MCF 10A (cell line): ENCODE data around the gene CASTOR1. TPM values are rescaled to one million over a fixed set of nuclear protein-coding genes. Genes with fewer than 3 reads are reported as not detected.
A peak's percentile ranks its signal among the peaks of the same experiment; 100 is the strongest.

Experiments
- BruUV-seq: library from RNA; stranded (reverse); fragments of 400-500 nt; replicated peaks from 2 replicates; lab custom pipeline; 2021; lab: Mats Ljungman, UMichigan
- CTCF ChIA-PET: fragments of 300-600 bp; sonication (Branson Sonifier 250); formaldehyde crosslinking; extraction: SDS; loops from one replicate; lab custom pipeline; 2021; ENCODE audit warnings: antibody characterized with exemption, inconsistent platforms; lab: Yijun Ruan, JAX
- POLR2A ChIA-PET: fragments of 300-600, 350-650 bp; sonication (Branson Sonifier 250); formaldehyde crosslinking; extraction: SDS; loops from one replicate; lab custom pipeline; 2020; ENCODE audit warnings: antibody characterized with exemption, inconsistent platforms; lab: Yijun Ruan, JAX
- DNase-seq: peaks from one replicate; pipeline ENCODE4 v3.0.0-alpha.2; 2018; ENCODE audit not compliant: unreplicated experiment
- H3K27ac Mint-ChIP-seq: one replicate; pipeline ENCODE4 v1.8.0; 2022; ENCODE audit warnings: mild to moderate bottlenecking, low read depth, mixed read lengths; ENCODE audit not compliant: unreplicated experiment
- H3K27me3 Mint-ChIP-seq: one replicate; pipeline ENCODE4 v1.8.0; 2022; ENCODE audit warnings: mixed read lengths; ENCODE audit not compliant: insufficient read depth, unreplicated experiment
- H3K36me3 Mint-ChIP-seq: one replicate; pipeline ENCODE4 v1.8.0; 2022; ENCODE audit warnings: mild to moderate bottlenecking, moderate library complexity, mixed read lengths; ENCODE audit not compliant: insufficient read depth, unreplicated experiment
- H3K4me1 Mint-ChIP-seq: one replicate; pipeline ENCODE4 v1.8.0; 2022; ENCODE audit warnings: mixed read lengths; ENCODE audit not compliant: insufficient read depth, unreplicated experiment
- H3K4me3 Mint-ChIP-seq: one replicate; pipeline ENCODE4 v1.8.0; 2022; ENCODE audit warnings: mild to moderate bottlenecking, moderate library complexity, mixed read lengths; ENCODE audit not compliant: unreplicated experiment
- H3K9me3 Mint-ChIP-seq: one replicate; pipeline ENCODE4 v1.8.0; 2022; ENCODE audit warnings: mixed read lengths; ENCODE audit not compliant: unreplicated experiment
- intact Hi-C: fragments of 100-400 bp; cut with micrococcal nuclease; formaldehyde crosslinking; loops from 2 replicates; pipeline ENCODE4 v1.14.1; 2022
- total RNA-seq: library from RNA; stranded (reverse); gene quantifications from 2 replicates; pipeline ENCODE4 v1.2.3, GENCODE V29; 2022
- TF ChIP-seq, protein P1 (sequence below): fragments of 200-600 bp; IDR thresholded peaks from one replicate; pipeline ENCODE4 v1.8.0; 2022; ENCODE audit warnings: antibody characterized with exemption, mild to moderate bottlenecking; ENCODE audit not compliant: unreplicated experiment

CASTOR1 gene
- total RNA-seq, 1 experiment from 2014 or later: 1.2 TPM

DNA sequence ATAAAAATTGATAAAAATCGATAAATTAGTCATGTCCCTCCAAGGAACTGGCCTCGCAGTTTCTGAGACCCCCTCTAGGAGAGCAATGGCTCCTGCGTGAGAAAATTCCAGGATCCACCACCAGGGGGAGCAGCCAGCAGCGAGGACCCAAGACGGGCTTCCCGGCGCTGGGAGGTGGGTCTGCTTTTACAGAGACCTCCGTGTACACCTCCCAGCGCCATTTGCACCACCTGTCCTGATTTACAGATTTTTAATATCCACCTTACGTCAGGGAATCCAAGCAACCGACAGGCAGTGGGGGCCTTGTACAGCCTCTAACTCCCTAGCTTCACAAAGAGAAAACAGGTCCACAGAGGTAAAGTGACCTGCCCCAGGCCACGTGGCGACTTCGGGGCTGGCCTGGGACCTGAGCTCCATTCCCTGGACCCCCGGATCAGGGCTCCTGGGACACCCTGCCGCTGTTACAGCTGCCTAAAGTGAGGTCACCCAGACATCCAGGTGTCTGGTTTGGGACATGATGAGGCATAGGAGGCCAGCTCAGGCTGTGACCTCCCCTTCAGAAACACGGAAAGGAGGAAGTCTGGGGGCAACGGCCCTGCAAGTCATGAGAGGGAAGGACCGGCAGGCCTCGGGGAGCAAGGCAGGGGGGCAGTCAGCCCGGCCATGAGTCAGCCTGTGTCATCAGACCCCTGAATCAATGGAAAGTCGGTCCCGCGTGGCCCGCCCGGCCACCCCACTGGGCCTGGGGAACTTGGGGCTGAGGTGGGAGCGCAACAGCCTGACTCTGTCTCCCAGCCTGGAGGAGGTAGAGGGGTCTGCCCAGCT lies 26.2 kb downstream of the CASTOR1 start:
- Mint-ChIP-seq H3K36me3 (no peaks in the 10 kb centered on the region), H3K9me3 (no peaks in the 10 kb centered on the region), H3K27me3 (no peaks in the 10 kb centered on the region), H3K4me3 (peak overlapping the region; percentile 47), H3K27ac (no peak overlapping the region), H3K4me1 (peaks cover 6% of the 10 kb centered on the region)
- TF ChIP-seq, protein P1, sequence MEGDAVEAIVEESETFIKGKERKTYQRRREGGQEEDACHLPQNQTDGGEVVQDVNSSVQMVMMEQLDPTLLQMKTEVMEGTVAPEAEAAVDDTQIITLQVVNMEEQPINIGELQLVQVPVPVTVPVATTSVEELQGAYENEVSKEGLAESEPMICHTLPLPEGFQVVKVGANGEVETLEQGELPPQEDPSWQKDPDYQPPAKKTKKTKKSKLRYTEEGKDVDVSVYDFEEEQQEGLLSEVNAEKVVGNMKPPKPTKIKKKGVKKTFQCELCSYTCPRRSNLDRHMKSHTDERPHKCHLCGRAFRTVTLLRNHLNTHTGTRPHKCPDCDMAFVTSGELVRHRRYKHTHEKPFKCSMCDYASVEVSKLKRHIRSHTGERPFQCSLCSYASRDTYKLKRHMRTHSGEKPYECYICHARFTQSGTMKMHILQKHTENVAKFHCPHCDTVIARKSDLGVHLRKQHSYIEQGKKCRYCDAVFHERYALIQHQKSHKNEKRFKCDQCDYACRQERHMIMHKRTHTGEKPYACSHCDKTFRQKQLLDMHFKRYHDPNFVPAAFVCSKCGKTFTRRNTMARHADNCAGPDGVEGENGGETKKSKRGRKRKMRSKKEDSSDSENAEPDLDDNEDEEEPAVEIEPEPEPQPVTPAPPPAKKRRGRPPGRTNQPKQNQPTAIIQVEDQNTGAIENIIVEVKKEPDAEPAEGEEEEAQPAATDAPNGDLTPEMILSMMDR: peak; percentile 99
- intact Hi-C loops: loop anchor here (1.0 to 2.0 kb wide), 3 partner anchors 24 to 124 kb away; partner anchors contain the start of genes RNF215 and TBC1D10A
- BruUV-seq: no TSS peak
- ChIA-PET POLR2A (interaction anchor here (0.5 to 1.5 kb wide), 7 partner anchors 16 to 124 kb away, joined by 3 to 4 read pairs (median 3); partner anchors contain the start of gene RNF215), CTCF (interaction anchor here (0.6 to 3.6 kb wide), 40 partner anchors 8 to 705 kb away, joined by 3 to 34 read pairs (median 4); partner anchors contain the start of genes CASTOR1, RNF215 and TBC1D10A)
- peak; percentile 64 for DNase-seq

DNA sequence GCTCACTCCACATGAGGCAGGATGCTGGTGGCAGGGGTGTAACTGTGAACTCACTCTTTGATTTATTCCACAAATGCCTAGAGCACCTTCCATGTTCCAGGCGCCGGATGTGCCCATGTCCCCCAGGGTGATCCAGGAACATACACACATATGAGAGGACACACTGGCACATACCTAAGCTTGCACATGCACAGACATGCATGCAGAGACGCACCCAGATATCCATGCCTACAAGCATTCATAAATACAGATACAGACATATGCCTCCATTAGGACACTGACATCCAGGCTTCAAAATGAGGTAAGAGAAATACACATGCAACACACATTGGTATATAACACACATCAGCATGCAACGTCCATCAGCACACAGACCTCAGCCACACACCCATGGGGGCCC lies 27.2 kb downstream of the CASTOR1 start:
- peaks cover 6% of the 10 kb centered on the region for H3K4me1 Mint-ChIP-seq

DNA sequence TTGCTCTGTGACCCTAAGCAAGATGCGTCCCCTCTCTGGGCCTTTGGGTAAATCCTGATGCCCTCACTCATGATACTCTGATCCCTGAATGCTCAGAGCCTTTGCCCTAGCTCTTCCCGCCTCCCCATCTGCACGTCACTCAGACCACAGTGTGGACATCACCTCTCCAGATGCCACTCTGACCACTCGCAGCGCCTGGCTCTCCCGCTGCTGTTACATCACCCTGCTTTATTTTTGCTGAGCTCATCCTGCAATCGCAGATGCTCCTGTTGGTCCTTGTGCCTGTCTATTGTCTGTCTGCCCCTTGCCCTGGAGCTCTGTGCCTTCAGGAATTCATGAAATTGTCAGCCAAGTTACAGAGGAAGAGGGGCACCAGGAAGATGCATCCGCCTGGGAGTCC lies 28.2 kb downstream of the CASTOR1 start:
- Mint-ChIP-seq H3K27ac (no peak overlapping the region), H3K36me3 (no peaks in the 10 kb centered on the region), H3K4me1 (peaks cover 6% of the 10 kb centered on the region), H3K9me3 (no peaks in the 10 kb centered on the region), H3K4me3 (no peak overlapping the region), H3K27me3 (no peaks in the 10 kb centered on the region)
- intact Hi-C loops: no loop called here
- POLR2A ChIA-PET: interaction anchor here (0.9 to 1.5 kb wide), 2 partner anchors 67 to 96 kb away, joined by 3 to 4 read pairs; partner anchors contain the start of genes CCDC157 and SF3A1
- CTCF ChIA-PET: interaction anchor here (0.5 to 2.4 kb wide), 13 partner anchors 12 to 592 kb away, joined by 3 to 12 read pairs (median 4); no protein-coding TSS in a partner anchor
- TF ChIP-seq, protein P1: no peak
- peak; percentile 25 for DNase-seq
- BruUV-seq: no TSS peak

More for the DNA sequence above, 27.2 kb downstream of the CASTOR1 start:
- ChIA-PET POLR2A (interaction anchor here (1.5 kb wide), 1 partner anchor 66 kb away, joined by 4 read pairs; no protein-coding TSS in a partner anchor), CTCF (interaction anchor here (0.7 to 3.5 kb wide), 4 partner anchors 26 to 371 kb away, joined by 3 to 34 read pairs (median 8); partner anchors contain the start of gene CASTOR1)
- TF ChIP-seq, protein P1: no peak
- no peak overlapping the region for H3K27ac Mint-ChIP-seq
- no peak for DNase-seq
- no TSS peak for BruUV-seq
- intact Hi-C loops: loop anchor here (2.0 kb wide), 1 partner anchor 65 kb away; the partner anchor contains the start of gene TBC1D10A
- no peaks in the 10 kb centered on the region for H3K27me3 Mint-ChIP-seq
- H3K36me3 Mint-ChIP-seq: no peaks in the 10 kb centered on the region
- no peaks in the 10 kb centered on the region for H3K9me3 Mint-ChIP-seq
- H3K4me3 Mint-ChIP-seq: no peak overlapping the region

DNA sequence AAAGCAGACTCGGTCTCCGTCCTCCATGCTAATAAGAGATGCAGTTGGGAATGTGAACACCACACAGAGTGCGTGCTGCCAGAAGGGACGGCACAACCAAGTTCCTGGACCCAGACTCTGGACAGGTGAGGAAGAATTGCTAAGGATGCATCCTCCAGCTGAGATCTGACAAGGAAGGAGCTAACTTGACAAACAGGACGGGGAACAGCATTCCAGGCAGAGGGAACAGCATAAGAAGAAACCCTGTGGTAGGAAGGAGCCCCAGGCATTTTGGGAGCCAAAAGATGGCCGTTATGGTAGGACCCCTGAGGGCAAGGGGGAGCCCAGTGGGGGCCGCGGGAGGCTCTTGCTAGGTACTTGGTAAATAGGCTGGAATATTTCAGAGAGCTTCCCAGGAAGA lies 28.6 kb downstream of the CASTOR1 start:
- H3K4me3 Mint-ChIP-seq: no peak overlapping the region
- BruUV-seq: no TSS peak
- ChIA-PET POLR2A (interaction anchor here (0.9 to 1.5 kb wide), 2 partner anchors 67 to 96 kb away, joined by 3 to 4 read pairs; partner anchors contain the start of genes CCDC157 and SF3A1), CTCF (interaction anchor here (0.5 to 2.4 kb wide), 10 partner anchors 12 to 591 kb away, joined by 3 to 12 read pairs (median 4); no protein-coding TSS in a partner anchor)
- TF ChIP-seq, protein P1: no peak
- no peak overlapping the region for H3K27ac Mint-ChIP-seq
- H3K27me3 Mint-ChIP-seq: no peaks in the 10 kb centered on the region
- no peak for DNase-seq
- no peaks in the 10 kb centered on the region for H3K9me3 Mint-ChIP-seq
- peaks cover 6% of the 10 kb centered on the region for H3K4me1 Mint-ChIP-seq
- no peaks in the 10 kb centered on the region for H3K36me3 Mint-ChIP-seq
- intact Hi-C loops: no loop called here
